Measurements from ENCODE around the gene ADCYAP1. TPM values are rescaled to one million over a fixed set of nuclear protein-coding genes. Genes with fewer than 3 reads are reported as not detected.

ADCYAP1 gene
- total RNA-seq, 4 donors from 2014 or later = not detected

DNA sequence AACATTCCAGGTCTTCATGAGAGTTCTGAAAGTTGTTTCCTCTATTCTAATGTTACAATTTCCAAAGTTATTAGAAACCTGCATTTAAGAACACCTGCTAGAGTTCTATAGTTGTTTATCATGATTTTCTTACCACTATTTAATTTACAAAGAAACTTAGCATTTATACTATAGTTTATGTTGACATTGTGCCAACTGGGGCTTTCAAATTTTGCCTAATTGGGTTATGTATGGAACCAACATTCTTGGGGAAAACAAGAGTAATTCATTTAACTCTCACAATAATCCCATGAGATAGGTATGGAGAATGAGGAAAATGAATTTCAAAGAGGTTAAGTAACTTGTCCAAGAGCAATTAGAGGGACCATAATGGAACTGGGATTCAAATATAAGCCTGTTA lies 28.8 kb upstream of the ADCYAP1 start:
- in situ Hi-C loops (cut with MboI; ENCODE audit: low sequenced_read_pairs in 4 of 4) (no loop called here), intact Hi-C loops (cut with DNase I; ENCODE audit: low total_unique reads) (no loop called here)
- DNase-seq = no peak

DNA sequence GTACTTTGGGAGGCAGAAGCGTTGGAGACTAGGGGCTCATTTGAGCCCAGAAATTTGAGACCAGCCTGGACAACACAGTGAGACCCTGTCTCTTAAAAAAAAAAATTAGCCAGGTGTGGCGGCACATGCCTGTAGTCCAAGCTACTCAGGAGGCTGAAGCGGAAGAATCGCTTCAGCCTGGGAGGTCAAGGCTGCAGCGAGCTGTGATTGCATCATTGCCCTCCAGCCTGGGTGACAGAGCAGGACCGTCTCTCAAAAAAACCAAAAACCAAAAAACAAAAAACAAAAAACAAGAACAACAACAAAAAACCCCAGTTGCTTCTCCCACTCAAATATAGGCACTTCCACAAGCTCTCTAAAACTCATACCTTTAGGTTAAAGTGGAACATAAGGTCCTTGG lies 27.4 kb upstream of the ADCYAP1 start:
- DNase-seq = no peak
- Histone ChIP-seq H3K27ac (no peak overlapping the region), H3K4me3 (no peak overlapping the region), H3K9me3 (no peaks in the 10 kb centered on the region), H3K4me1 (no peaks in the 10 kb centered on the region), H3K36me3 (no peaks in the 10 kb centered on the region), H3K27me3 (no peaks in the 10 kb centered on the region)
- in situ Hi-C loops (cut with MboI; ENCODE audit: low sequenced_read_pairs in 4 of 4) (no loop called here), intact Hi-C loops (cut with DNase I; ENCODE audit: low total_unique reads) (no loop called here)
- no peak for ATAC-seq
- no peak for TF ChIP-seq POLR2A (IDR thresholded peaks at IDR 0.05)
- TF ChIP-seq, protein P1, sequence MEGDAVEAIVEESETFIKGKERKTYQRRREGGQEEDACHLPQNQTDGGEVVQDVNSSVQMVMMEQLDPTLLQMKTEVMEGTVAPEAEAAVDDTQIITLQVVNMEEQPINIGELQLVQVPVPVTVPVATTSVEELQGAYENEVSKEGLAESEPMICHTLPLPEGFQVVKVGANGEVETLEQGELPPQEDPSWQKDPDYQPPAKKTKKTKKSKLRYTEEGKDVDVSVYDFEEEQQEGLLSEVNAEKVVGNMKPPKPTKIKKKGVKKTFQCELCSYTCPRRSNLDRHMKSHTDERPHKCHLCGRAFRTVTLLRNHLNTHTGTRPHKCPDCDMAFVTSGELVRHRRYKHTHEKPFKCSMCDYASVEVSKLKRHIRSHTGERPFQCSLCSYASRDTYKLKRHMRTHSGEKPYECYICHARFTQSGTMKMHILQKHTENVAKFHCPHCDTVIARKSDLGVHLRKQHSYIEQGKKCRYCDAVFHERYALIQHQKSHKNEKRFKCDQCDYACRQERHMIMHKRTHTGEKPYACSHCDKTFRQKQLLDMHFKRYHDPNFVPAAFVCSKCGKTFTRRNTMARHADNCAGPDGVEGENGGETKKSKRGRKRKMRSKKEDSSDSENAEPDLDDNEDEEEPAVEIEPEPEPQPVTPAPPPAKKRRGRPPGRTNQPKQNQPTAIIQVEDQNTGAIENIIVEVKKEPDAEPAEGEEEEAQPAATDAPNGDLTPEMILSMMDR (IDR thresholded peaks at IDR 0.05 in 4 of 5, conservative IDR thresholded peaks at IDR 0.05 in 1 of 5) = no peak

More for the DNA sequence above, 28.8 kb upstream of the ADCYAP1 start:
- TF ChIP-seq, protein P1 (IDR thresholded peaks at IDR 0.05 in 4 of 5, conservative IDR thresholded peaks at IDR 0.05 in 1 of 5) = no peak
- no peak for TF ChIP-seq POLR2A (IDR thresholded peaks at IDR 0.05)
- Histone ChIP-seq H3K9me3 (no peaks in the 10 kb centered on the region), H3K36me3 (no peaks in the 10 kb centered on the region), H3K4me3 (no peak overlapping the region), H3K4me1 (no peaks in the 10 kb centered on the region), H3K27ac (no peak overlapping the region), H3K27me3 (no peaks in the 10 kb centered on the region)
- no peak for ATAC-seq

DNA sequence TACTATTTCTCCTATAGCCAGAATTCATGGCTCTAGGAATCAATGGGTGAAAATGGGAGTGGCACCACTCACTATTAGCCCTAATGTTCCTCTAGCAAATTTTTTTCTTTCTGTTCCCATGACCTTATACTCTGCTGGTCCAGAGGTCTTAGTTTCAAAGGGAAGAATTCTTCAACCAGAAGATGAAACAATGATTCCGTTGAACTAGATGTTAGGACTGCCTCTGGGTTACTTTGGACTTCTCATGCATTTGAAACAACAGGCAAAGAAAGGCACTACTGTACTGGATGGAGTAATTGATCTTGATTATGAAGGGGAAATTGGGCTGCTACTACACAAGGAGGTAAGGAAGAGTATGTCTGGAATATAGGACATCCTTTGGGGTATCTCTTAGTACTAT lies 18.6 kb upstream of the ADCYAP1 start:
- no peak for DNase-seq
- ATAC-seq = no peak
- TF ChIP-seq, protein P1 (IDR thresholded peaks at IDR 0.05 in 4 of 5, conservative IDR thresholded peaks at IDR 0.05 in 1 of 5) = no peak
- no peak for TF ChIP-seq POLR2A (IDR thresholded peaks at IDR 0.05)
- in situ Hi-C loops (cut with MboI; ENCODE audit: low sequenced_read_pairs in 4 of 4) (no loop called here), intact Hi-C loops (cut with DNase I; ENCODE audit: low total_unique reads) (no loop called here)
- H3K4me1 ChIP-seq = no peaks in the 10 kb centered on the region
- H3K36me3 ChIP-seq = no peaks in the 10 kb centered on the region
- no peaks in the 10 kb centered on the region for H3K9me3 ChIP-seq
- H3K4me3 ChIP-seq = no peak overlapping the region
- no peak overlapping the region for H3K27ac ChIP-seq
- no peaks in the 10 kb centered on the region for H3K27me3 ChIP-seq

DNA sequence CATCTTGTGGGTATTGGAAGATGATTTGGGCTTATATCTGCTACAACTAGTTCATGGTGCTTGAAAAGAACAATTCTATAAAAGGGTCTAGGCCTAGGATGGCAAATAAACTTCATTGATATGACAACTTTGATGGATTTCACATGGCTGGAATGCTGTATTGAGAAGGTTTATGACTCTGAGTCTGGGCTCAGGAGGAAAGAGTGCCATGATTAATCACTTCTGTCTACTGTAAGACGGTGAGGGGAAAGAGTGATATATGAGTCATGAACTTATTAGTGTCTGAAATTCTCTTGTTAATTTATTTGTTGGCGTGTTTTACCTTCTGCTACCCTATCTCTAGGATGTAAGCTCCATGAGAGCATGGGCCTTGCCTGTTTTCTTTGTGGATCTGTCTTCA lies 17.0 kb upstream of the ADCYAP1 start:
- no peaks in the 10 kb centered on the region for H3K4me1 ChIP-seq
- H3K27me3 ChIP-seq = no peaks in the 10 kb centered on the region
- TF ChIP-seq POLR2A (IDR thresholded peaks at IDR 0.05) = no peak
- TF ChIP-seq, protein P1 (IDR thresholded peaks at IDR 0.05 in 4 of 5, conservative IDR thresholded peaks at IDR 0.05 in 1 of 5) = no peak
- in situ Hi-C loops (cut with MboI; ENCODE audit: low sequenced_read_pairs in 4 of 4) (no loop called here), intact Hi-C loops (cut with DNase I; ENCODE audit: low total_unique reads) (no loop called here)
- ATAC-seq = no peak
- H3K4me3 ChIP-seq = no peak overlapping the region
- no peaks in the 10 kb centered on the region for H3K9me3 ChIP-seq
- no peak for DNase-seq
- no peak overlapping the region for H3K27ac ChIP-seq
- H3K36me3 ChIP-seq = no peaks in the 10 kb centered on the region

DNA sequence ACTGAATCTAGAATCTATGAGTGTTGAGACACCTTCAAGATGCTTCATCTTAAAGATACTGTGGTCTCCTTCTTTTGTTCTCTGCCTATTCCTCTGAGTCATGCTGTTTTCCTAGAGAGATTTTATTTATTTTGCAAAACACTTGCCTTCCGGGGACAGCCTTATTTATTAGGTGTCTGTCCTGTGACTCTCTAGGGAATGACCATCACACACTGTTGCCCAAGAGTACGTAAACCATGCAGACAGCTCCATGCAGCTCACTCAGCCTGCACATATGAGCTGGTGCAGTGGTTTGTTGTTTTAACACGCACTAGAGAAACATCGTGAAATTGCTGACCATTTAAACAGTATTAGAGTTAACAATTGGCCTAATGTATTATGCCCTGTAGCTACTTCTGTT lies 12.4 kb upstream of the ADCYAP1 start:
- ATAC-seq (no peak), DNase-seq (no peak)
- TF ChIP-seq POLR2A (IDR thresholded peaks at IDR 0.05) = no peak
- TF ChIP-seq, protein P1 (IDR thresholded peaks at IDR 0.05 in 4 of 5, conservative IDR thresholded peaks at IDR 0.05 in 1 of 5) = no peak
- intact Hi-C loops (cut with DNase I; ENCODE audit: low total_unique reads) = no loop called here
- H3K27ac ChIP-seq = no peak overlapping the region
- no peaks in the 10 kb centered on the region for H3K9me3 ChIP-seq
- no peaks in the 10 kb centered on the region for H3K4me1 ChIP-seq
- in situ Hi-C loops (cut with MboI; ENCODE audit: low sequenced_read_pairs in 4 of 4) = no loop called here
- no peak overlapping the region for H3K4me3 ChIP-seq
- H3K36me3 ChIP-seq = no peaks in the 10 kb centered on the region
- no peaks in the 10 kb centered on the region for H3K27me3 ChIP-seq
